Suprapubic skin (tissue), 4 donors: ENCODE data around the gene GOLGA6B. TPM values are rescaled to one million over a fixed set of nuclear protein-coding genes. Genes with fewer than 3 reads are reported as not detected.
"Not testable (repeated sequence)": the region's sequence is repeated elsewhere in the genome, so short reads cannot be mapped to it uniquely, and the experiment has no call there.

Source experiments
- DNase-seq, 2 donors: peaks; one replicate each; pipeline ENCODE4 v3.0.0-alpha.2; 2019; ENCODE audit warnings: low spot score in 2 of 2
- H3K27ac ChIP-seq: fragments of 200-600 bp; sonication (generic); one replicate; pipeline ENCODE4 v1.5.1; 2019
- H3K27me3 ChIP-seq: fragments of 200-600 bp; sonication (generic); one replicate; pipeline ENCODE4 v1.5.1; 2019
- H3K36me3 ChIP-seq: fragments of 200-600 bp; sonication (generic); one replicate; pipeline ENCODE4 v1.5.1; 2019
- H3K4me1 ChIP-seq: fragments of 200-600 bp; sonication (generic); one replicate; pipeline ENCODE4 v1.5.1; 2019
- H3K4me3 ChIP-seq: fragments of 200-600 bp; sonication (generic); one replicate; pipeline ENCODE4 v1.5.1; 2019; ENCODE audit warnings: mild to moderate bottlenecking
- H3K9me3 ChIP-seq: fragments of 200-600 bp; sonication (generic); one replicate; pipeline ENCODE4 v1.5.1; 2019
- EP300 ChIP-seq: sonication (generic); formaldehyde crosslinking; IDR thresholded peaks from one replicate; pipeline ENCODE4 v1.6.1; 2017; ENCODE audit warnings: antibody characterized with exemption
- POLR2A ChIP-seq, 2 donors: fragments of 450-650 bp; IDR thresholded peaks; one replicate each; pipeline ENCODE4 v1.6.1; 2017; ENCODE audit warnings: antibody characterized with exemption in 2 of 2, mild to moderate bottlenecking in 2 of 2, moderate library complexity in 2 of 2
- POLR2AphosphoS5 ChIP-seq, 3 donors: sonication (generic); formaldehyde crosslinking; IDR thresholded peaks; one replicate each; pipeline ENCODE4 v1.6.1; 2017; ENCODE audit warnings: antibody characterized with exemption in 3 of 3
- WGBS: methylation state at CpG from one replicate; pipeline ENCODE4 v1.1.5; 2018; 5-methylcytosine and 5-hydroxymethylcytosine counted together
- total RNA-seq, 4 donors: library from RNA; depleted of rRNA; stranded (reverse); fragments of >200 nt; gene quantifications; one replicate each; pipeline ENCODE4 v1.1.0, GENCODE V29; 2016
- TF ChIP-seq, protein P1 (sequence below), 2 donors: fragments of 200-600 bp in 1 of 2; fragments of 450-650 bp in 1 of 2; sonication (generic) in 1 of 2; IDR thresholded peaks; one replicate each; pipeline ENCODE4 v1.5.1; 2016 to 2019; ENCODE audit warnings: antibody characterized with exemption in 2 of 2, mild to moderate bottlenecking in 1 of 2, moderate library complexity in 1 of 2

GOLGA6B gene
- total RNA-seq, 4 donors from 2014 or later = 0.80 TPM; not detected in 3

DNA sequence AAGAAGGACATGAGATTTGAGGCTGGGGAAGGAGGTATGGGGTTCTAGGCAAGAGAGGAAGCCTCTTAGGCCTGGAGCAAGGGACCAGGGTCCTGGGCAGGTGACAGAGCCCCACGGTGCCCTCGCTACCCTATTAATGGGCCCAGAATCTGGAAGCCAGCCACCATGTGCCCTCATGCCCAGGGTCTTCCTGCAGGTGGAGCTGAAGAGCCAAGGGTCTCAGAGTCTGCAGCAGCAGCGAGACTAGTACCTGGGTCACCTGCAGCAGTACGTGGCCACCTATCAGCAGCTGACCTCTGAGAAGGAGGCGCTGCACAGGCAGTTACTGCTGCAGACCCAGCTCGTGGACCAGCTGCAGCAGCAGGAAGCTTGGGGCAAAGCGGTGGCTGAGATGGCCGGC, 9.4 kb downstream of the GOLGA6B start:
- not testable (repeated sequence) for H3K4me3 ChIP-seq, H3K36me3 ChIP-seq, H3K4me1 ChIP-seq, H3K27me3 ChIP-seq, H3K9me3 ChIP-seq, DNase-seq, H3K27ac ChIP-seq
- WGBS = no CpG with 5 or more reads among the region's 8 CpGs

DNA sequence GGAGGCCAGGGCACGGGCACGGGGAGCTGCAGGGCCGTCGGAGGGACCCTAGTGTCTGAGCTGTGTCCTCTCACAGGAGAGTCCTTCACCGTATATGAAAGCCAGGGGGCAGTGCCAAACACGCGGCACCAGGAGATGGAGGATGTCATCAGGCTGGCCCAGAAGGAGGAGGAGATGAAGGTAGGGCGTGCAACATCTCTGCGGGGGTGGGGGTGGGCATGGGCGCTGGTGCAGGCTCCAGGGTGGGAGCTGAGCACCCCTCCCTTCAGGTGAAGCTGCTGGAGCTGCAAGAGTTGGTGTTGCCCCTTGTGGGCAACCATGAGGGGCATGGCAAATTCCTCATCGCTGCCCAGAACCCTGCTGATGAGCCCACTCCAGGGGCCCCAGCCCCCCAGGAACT, 11.2 kb downstream of the GOLGA6B start:
- no CpG with 5 or more reads among the region's 11 CpGs for WGBS
- not testable (repeated sequence) for H3K4me3 ChIP-seq, H3K9me3 ChIP-seq, H3K4me1 ChIP-seq, H3K27me3 ChIP-seq, H3K27ac ChIP-seq, DNase-seq, H3K36me3 ChIP-seq

DNA sequence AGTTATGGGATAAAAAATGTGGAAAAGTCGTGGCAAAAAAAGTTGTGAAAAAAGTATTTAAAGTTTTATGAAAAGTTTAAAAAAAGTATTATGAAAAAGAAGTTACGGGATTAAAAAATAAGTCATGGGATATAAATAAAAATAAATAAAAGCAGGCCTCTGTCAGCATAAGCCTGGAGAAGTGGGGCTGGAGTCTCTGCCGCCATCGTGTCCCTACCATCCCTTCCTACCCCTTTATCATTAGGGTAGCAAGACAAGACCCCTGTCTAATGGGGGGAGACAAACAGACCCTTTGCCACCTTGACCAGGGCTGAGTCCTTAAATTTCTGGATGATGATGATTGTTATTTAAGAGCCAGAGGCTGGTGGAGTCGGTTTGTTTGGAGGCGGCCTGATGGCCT, 15.3 kb downstream of the GOLGA6B start:
- WGBS = 99% methylated on average over 3 of the region's 6 CpGs
- DNase-seq, H3K27ac ChIP-seq, H3K36me3 ChIP-seq, H3K27me3 ChIP-seq, H3K4me1 ChIP-seq, H3K9me3 ChIP-seq, H3K4me3 ChIP-seq: not testable (repeated sequence)

DNA sequence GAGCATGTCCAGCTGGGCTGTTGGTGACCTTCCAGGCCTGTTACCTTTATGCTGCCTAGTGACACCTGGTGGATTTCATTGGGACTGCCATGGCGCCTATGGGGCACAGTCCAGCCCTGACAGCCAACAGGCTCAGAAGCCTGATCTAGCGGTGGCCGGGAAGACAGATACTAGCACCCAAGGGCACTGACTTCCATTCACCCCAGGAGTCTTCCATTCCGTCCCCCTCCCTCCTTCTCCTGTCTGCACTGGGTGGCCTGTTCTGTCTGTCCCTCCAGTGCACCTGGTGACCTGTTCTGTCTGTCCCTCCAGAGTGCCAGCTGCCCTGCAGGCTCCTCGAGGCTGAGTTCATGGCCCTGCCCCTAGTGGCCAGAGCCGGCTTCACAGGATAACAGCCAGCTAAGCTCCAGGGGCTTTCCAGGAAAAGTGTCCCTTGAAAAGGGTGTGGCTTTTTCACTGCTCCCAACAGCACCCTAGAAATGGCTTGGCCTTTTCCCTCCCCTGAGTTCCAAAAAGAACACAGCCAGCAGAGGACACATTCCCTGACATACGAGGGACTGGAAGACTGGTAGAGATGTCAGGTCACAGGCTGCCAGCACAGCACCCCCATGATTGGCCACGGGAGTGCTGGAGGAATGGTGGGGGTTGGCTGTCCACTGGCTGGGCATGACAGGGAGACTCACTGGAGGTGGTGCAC, 16.3 kb downstream of the GOLGA6B start:
- not testable (repeated sequence) for H3K9me3 ChIP-seq, H3K27ac ChIP-seq, H3K4me3 ChIP-seq, H3K27me3 ChIP-seq, H3K36me3 ChIP-seq, H3K4me1 ChIP-seq
- 16% methylated on average over 8 of the region's 8 CpGs for WGBS
- DNase-seq = peak; percentile 78 to 85
- TF ChIP-seq, protein P1, sequence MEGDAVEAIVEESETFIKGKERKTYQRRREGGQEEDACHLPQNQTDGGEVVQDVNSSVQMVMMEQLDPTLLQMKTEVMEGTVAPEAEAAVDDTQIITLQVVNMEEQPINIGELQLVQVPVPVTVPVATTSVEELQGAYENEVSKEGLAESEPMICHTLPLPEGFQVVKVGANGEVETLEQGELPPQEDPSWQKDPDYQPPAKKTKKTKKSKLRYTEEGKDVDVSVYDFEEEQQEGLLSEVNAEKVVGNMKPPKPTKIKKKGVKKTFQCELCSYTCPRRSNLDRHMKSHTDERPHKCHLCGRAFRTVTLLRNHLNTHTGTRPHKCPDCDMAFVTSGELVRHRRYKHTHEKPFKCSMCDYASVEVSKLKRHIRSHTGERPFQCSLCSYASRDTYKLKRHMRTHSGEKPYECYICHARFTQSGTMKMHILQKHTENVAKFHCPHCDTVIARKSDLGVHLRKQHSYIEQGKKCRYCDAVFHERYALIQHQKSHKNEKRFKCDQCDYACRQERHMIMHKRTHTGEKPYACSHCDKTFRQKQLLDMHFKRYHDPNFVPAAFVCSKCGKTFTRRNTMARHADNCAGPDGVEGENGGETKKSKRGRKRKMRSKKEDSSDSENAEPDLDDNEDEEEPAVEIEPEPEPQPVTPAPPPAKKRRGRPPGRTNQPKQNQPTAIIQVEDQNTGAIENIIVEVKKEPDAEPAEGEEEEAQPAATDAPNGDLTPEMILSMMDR (IDR thresholded peaks at IDR 0.05) = peak; percentile 25 to 80

DNA sequence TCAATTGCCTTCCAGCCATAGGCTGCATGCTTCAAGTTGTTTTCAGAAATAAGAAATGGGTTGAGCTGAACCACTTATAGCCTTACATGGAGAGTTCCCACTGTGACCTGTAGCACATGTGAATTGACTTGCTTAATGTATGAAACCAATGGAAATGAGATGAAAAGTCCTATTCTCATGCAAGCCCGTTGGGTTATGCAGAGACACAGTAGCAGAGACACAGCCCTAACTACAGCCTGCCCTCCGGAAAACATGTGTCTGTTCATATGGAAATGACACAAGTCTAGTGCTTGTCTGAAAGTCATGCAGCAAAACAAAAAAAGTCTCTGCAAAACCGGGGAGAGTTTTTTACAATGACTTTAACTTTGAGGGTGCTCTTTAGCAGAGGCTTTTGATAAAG, 17.0 kb downstream of the GOLGA6B start:
- no peak overlapping the region for H3K27ac ChIP-seq
- peaks cover 5% of the 10 kb centered on the region for H3K4me1 ChIP-seq
- no peak overlapping the region for H3K4me3 ChIP-seq
- DNase-seq = no peak
- no peaks in the 10 kb centered on the region for H3K36me3 ChIP-seq
- H3K9me3 ChIP-seq = no peaks in the 10 kb centered on the region
- 14% methylated on average over 3 of the region's 3 CpGs for WGBS
- peaks cover 11% of the 10 kb centered on the region for H3K27me3 ChIP-seq
- TF ChIP-seq, protein P1 (IDR thresholded peaks at IDR 0.05) = no peak
- TF ChIP-seq EP300 (no peak), POLR2AphosphoS5 (IDR thresholded peaks at IDR 0.05) (no peak), POLR2A (IDR thresholded peaks at IDR 0.05) (no peak)

DNA sequence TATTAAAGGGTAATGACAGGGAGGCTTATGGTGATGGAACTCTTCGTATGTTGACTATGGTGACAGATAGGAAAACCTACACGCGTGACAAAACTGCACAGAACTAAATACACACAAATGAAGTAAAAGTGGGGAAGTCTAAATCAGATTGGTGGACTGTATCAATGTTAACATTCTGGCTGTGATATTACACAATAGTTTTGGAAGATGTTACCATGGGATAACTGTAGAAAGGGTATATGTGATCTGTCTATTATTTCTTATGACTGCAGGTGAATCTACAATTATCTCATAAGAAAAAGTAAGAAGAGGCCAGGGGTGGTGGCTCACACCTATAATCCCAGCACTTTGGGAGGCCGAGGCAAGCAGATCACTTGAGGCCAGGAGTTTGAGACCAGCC, 22.3 kb downstream of the GOLGA6B start:
- no peaks in the 10 kb centered on the region for H3K9me3 ChIP-seq
- H3K27me3 ChIP-seq = peaks cover 16% of the 10 kb centered on the region
- H3K27ac ChIP-seq = no peak overlapping the region
- H3K36me3 ChIP-seq = no peaks in the 10 kb centered on the region
- no peak overlapping the region for H3K4me3 ChIP-seq
- DNase-seq = no peak
- 92% methylated on average over 4 of the region's 4 CpGs for WGBS
- no peaks in the 10 kb centered on the region for H3K4me1 ChIP-seq
- no peak for TF ChIP-seq POLR2AphosphoS5 (IDR thresholded peaks at IDR 0.05)
- no peak for TF ChIP-seq EP300
- no peak for TF ChIP-seq POLR2A (IDR thresholded peaks at IDR 0.05)
- TF ChIP-seq, protein P1 (IDR thresholded peaks at IDR 0.05) = no peak

DNA sequence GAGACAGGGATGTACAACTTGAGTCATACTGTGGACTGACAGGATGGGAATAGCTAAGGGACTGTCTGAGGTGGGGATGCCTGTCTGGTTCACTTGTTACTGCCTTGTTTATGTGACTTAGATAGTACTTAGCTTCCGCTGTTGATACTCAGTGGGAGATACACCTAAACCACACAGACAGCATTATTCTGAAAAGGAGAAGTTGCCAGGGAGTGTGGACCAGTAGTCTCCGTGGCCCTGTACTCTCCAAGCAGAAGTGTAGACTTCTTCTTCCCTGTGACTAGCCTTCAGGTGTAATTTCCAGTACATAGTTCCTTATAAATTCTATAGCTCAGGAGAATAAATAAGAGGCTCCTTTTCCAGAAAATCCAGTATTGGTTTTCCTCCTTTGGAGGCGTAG, 26.4 kb downstream of the GOLGA6B start:
- H3K9me3 ChIP-seq = no peaks in the 10 kb centered on the region
- WGBS = 57% methylated on average over 3 of the region's 3 CpGs
- no peak for TF ChIP-seq EP300
- TF ChIP-seq POLR2A (IDR thresholded peaks at IDR 0.05) = no peak
- TF ChIP-seq, protein P1 (IDR thresholded peaks at IDR 0.05) = no peak
- TF ChIP-seq POLR2AphosphoS5 (IDR thresholded peaks at IDR 0.05) = no peak

More for the DNA sequence above, 26.4 kb downstream of the GOLGA6B start:
- Histone ChIP-seq H3K36me3 (no peaks in the 10 kb centered on the region), H3K4me1 (peaks cover 9% of the 10 kb centered on the region), H3K27ac (no peak overlapping the region), H3K27me3 (peaks cover 7% of the 10 kb centered on the region), H3K4me3 (no peak overlapping the region)
- DNase-seq = no peak
